Spleen (tissue), 7 donors: ENCODE results near the gene GRIK4.

Experiments used
- CTCF ChIP-seq, 11 experiments: fragments of 200-600 bp in 7 of 11; fragments of 450-650 bp in 4 of 11; sonication (generic) in 4 of 11; IDR thresholded peaks in 8 of 11; conservative IDR thresholded peaks in 3 of 11; 1 replicate in 7 of 11; 2 replicates in 4 of 11; pipeline versions ENCODE4 v1.4.0 to v1.8.0; 2016 to 2021; ENCODE audit warnings: antibody characterized with exemption in 11 of 11, inconsistent platforms in 4 of 11, mild to moderate bottlenecking in 1 of 11
- POLR2AphosphoS5 ChIP-seq, 3 donors: sonication (generic); formaldehyde crosslinking; IDR thresholded peaks; one replicate each; pipeline ENCODE4 v1.5.1; 2017; ENCODE audit warnings: antibody characterized with exemption in 3 of 3
- donor health status: DM: no; HTN: no; CAD: no; lungs with moderate emphysema.
- donor health status: DM: no; HTN: no; CAD: no.
- donor health status: DM: no; HTN: no; CAD: no.

- no peak for TF ChIP-seq CTCF (IDR thresholded peaks at IDR 0.05 in 8 of 11, conservative IDR thresholded peaks at IDR 0.05 in 3 of 11)
- no peak for TF ChIP-seq POLR2AphosphoS5 (IDR thresholded peaks at IDR 0.05)
These were observed 118.6 kb downstream of the GRIK4 start for GRCh38 chr11:120630122-120630521.
